Testis (tissue), 3 donors: ENCODE data around the gene AHDC1. TPM values are rescaled to one million over a fixed set of nuclear protein-coding genes. Genes with fewer than 3 reads are reported as not detected.
A peak's percentile ranks its signal among the peaks of the same experiment; 100 is the strongest.
"Not testable (repeated sequence)": the region's sequence is repeated elsewhere in the genome, so short reads cannot be mapped to it uniquely, and the experiment has no call there.

Source experiments
- DNase-seq: peaks from one replicate; pipeline ENCODE4 v3.0.0-alpha.2; 2019
- H3K27ac ChIP-seq, 2 donors: fragments of 200-600 bp; sonication (generic); one replicate each; pipeline ENCODE4 v1.5.1; 2019
- H3K27me3 ChIP-seq: fragments of 200-600 bp; sonication (generic); one replicate; pipeline ENCODE4 v1.5.1; 2019
- H3K36me3 ChIP-seq: fragments of 200-600 bp; sonication (generic); one replicate; pipeline ENCODE4 v1.5.1; 2017; ENCODE audit warnings: low read depth; ENCODE audit errors: missing control alignments
- H3K4me1 ChIP-seq: fragments of 200-600 bp; sonication (generic); one replicate; pipeline ENCODE4 v1.5.1; 2019
- H3K4me3 ChIP-seq, 2 donors: fragments of 200-600 bp; sonication (generic); one replicate each; pipeline ENCODE4 v1.5.1; 2017 to 2019
- H3K9me3 ChIP-seq: fragments of 200-600 bp; sonication (generic); one replicate; pipeline ENCODE4 v1.5.1; 2017
- CTCF ChIP-seq, 3 experiments: fragments of 450-650 bp in 2 of 3; fragments of 200-600 bp in 1 of 3; sonication (generic) in 1 of 3; IDR thresholded peaks; one replicate each; pipeline ENCODE4 v1.5.1; 2016 to 2019; ENCODE audit warnings: antibody characterized with exemption in 3 of 3, mild to moderate bottlenecking in 2 of 3, moderate library complexity in 1 of 3
- POLR2A ChIP-seq: fragments of 450-650 bp; IDR thresholded peaks from one replicate; pipeline ENCODE4 v1.6.1; 2017; ENCODE audit warnings: antibody characterized with exemption, mild to moderate bottlenecking, moderate library complexity
- WGBS, 2 donors: methylation state at CpG; one replicate each; pipeline ENCODE4 v1.1.5; 2018; 5-methylcytosine and 5-hydroxymethylcytosine counted together
- intact Hi-C: fragments of 100-400 bp; cut with DNase I; formaldehyde crosslinking; loops from one replicate; pipeline ENCODE4 v1.15.1; 2023; ENCODE audit warnings: low total_unique reads
- polyA plus RNA-seq: library from polyadenylated mRNA; stranded (reverse); fragments of 350-450 nt; fragmentation: Illumina TruSeq; extraction: RNeasy Lipid Tissue Mini Kit (QIAGEN cat#74804); gene quantifications from one replicate; pipeline ENCODE4 v1.2.3, GENCODE V29; 2014; ENCODE audit warnings: low read depth, low replicate concordance; ENCODE audit not compliant: insufficient read depth
- total RNA-seq, 2 donors: library from RNA; depleted of rRNA; stranded (reverse); fragments of >200 nt; gene quantifications; one replicate each; pipeline ENCODE4 v1.2.3, GENCODE V29; 2016

The AHDC1 gene
- total and polyA plus RNA-seq, 3 donors from 2014 or later = 32.5 to 86.8 (median 73.7) TPM

GRCh38 chr1:27554293-27554692 is 49.7 kb downstream of the AHDC1 start:
- Histone ChIP-seq H3K27me3 (no peaks in the 10 kb centered on the region), H3K9me3 (no peaks in the 10 kb centered on the region), H3K4me1 (peaks cover 43% of the 10 kb centered on the region), H3K36me3 (no peaks in the 10 kb centered on the region), H3K27ac (peak overlapping the region; percentile 69 to 86), H3K4me3 (no peak overlapping the region)
- TF ChIP-seq POLR2A (no peak), CTCF (IDR thresholded peaks at IDR 0.05) (no peak)
- no peak for DNase-seq
- WGBS, 2 donors = 67 to 73% methylated on average over 4 of the region's 4 CpGs
- intact Hi-C loops = no loop called here

GRCh38 chr1:27553823-27554222 is 50.1 kb downstream of the AHDC1 start:
- 92 to 94% methylated on average over 7 of the region's 7 CpGs for WGBS, 2 donors
- H3K27me3 ChIP-seq, intact Hi-C loops, H3K9me3 ChIP-seq, DNase-seq, H3K4me3 ChIP-seq, H3K36me3 ChIP-seq: not testable (repeated sequence)
- peak overlapping the region in 1 of 2 donors; percentile 86 for H3K27ac ChIP-seq
- peaks cover 43% of the 10 kb centered on the region for H3K4me1 ChIP-seq

GRCh38 chr1:27552911-27553420 is 51.0 kb downstream of the AHDC1 start:
- TF ChIP-seq CTCF (IDR thresholded peaks at IDR 0.05) = no peak
- TF ChIP-seq POLR2A = no peak
- Histone ChIP-seq H3K36me3 (no peaks in the 10 kb centered on the region), H3K4me3 (no peak overlapping the region), H3K9me3 (no peaks in the 10 kb centered on the region), H3K27ac (peak overlapping the region in 1 of 2 donors; percentile 35), H3K4me1 (peaks cover 36% of the 10 kb centered on the region), H3K27me3 (no peaks in the 10 kb centered on the region)
- intact Hi-C loops = no loop called here
- no peak for DNase-seq
- WGBS, 2 donors = 82 to 86% methylated on average over 7 to 16 of the region's 16 CpGs

- DNase-seq = no peak
Measured at GRCh38 chr1:27551953-27552312, 52.0 kb downstream of the AHDC1 start.

More at GRCh38 chr1:27551953-27552312, 52.0 kb downstream of the AHDC1 start:
- 77 to 96% methylated on average over 10 to 14 of the region's 14 CpGs for WGBS, 2 donors
- Histone ChIP-seq H3K27ac (peak overlapping the region in 1 of 2 donors; percentile 74), H3K36me3 (no peaks in the 10 kb centered on the region), H3K4me3 (no peak overlapping the region), H3K27me3 (no peaks in the 10 kb centered on the region), H3K9me3 (no peaks in the 10 kb centered on the region), H3K4me1 (peaks cover 31% of the 10 kb centered on the region)
- no peak for TF ChIP-seq POLR2A
- no peak for TF ChIP-seq CTCF (IDR thresholded peaks at IDR 0.05)
- intact Hi-C loops = no loop called here
